PC-9 (cell line): ENCODE measurements around the gene SHKBP1. TPM values are rescaled to one million over a fixed set of nuclear protein-coding genes. Genes with fewer than 3 reads are reported as not detected.

Experiments used
- BruUV-seq: library from RNA; stranded (reverse); fragments of 400-500 nt; replicated peaks from 2 replicates; lab custom pipeline; 2021; lab: Mats Ljungman, UMichigan
- CTCF ChIA-PET: fragments of 300-600 bp; sonication (Branson Sonifier 250); formaldehyde crosslinking; loops from one replicate; lab custom pipeline; 2022; ENCODE audit warnings: antibody characterized with exemption; lab: Charles Lee
- POLR2A ChIA-PET: fragments of 300-600 bp; sonication (Branson Sonifier 250); formaldehyde crosslinking; loops from one replicate; lab custom pipeline; 2022; ENCODE audit warnings: antibody characterized with exemption; ENCODE audit not compliant: unreplicated experiment; lab: Charles Lee
- DNase-seq, 2 experiments: peaks; one replicate each; pipeline versions ENCODE4 v3.0.0 to v3.0.0-alpha.2; 2015 to 2022; ENCODE audit warnings: mixed read lengths in 1 of 2
- H2AFZ ChIP-seq: fragments of 200-600 bp; sonication (generic); 2 replicates; pipeline ENCODE4 v1.8.1; 2017; ENCODE audit warnings: antibody characterized with exemption
- H3F3A ChIP-seq: fragments of 200-600 bp; sonication (generic); 2 replicates; pipeline ENCODE4 v1.8.1; 2017; ENCODE audit warnings: antibody characterized with exemption, mild to moderate bottlenecking, low read depth; ENCODE audit not compliant: insufficient read depth
- H3K27ac ChIP-seq: fragments of 200-600 bp; sonication (generic); 2 replicates; pipeline ENCODE4 v1.6.1; 2016; ENCODE audit warnings: mixed run types
- H3K27me3 ChIP-seq: fragments of 200-600 bp; sonication (generic); 2 replicates; pipeline ENCODE4 v1.6.1; 2016; ENCODE audit warnings: low read depth, mixed run types; ENCODE audit not compliant: insufficient read depth
- H3K36me3 ChIP-seq: fragments of 200-600 bp; sonication (generic); 2 replicates; pipeline ENCODE4 v1.6.1; 2016; ENCODE audit warnings: low read depth, mixed run types
- H3K4me1 ChIP-seq: fragments of 200-600 bp; sonication (generic); replicated peaks from 2 replicates; pipeline ENCODE4 v1.6.1; 2016; ENCODE audit warnings: mixed run types; ENCODE audit not compliant: insufficient read depth
- H3K4me2 ChIP-seq: fragments of 200-600 bp; sonication (generic); 2 replicates; pipeline ENCODE4 v1.6.1; 2017; ENCODE audit warnings: mixed run types
- H3K4me3 ChIP-seq: fragments of 200-600 bp; sonication (generic); 2 replicates; pipeline ENCODE4 v1.6.1; 2016; ENCODE audit warnings: mixed run types
- H3K79me2 ChIP-seq: fragments of 200-600 bp; sonication (generic); 2 replicates; pipeline ENCODE4 v1.6.1; 2017; ENCODE audit warnings: low read depth, mixed run types
- H3K9me2 ChIP-seq: fragments of 200-600 bp; sonication (generic); 2 replicates; pipeline ENCODE4 v1.8.1; 2017; ENCODE audit warnings: mild to moderate bottlenecking; ENCODE audit not compliant: insufficient read depth
- H3K9me3 ChIP-seq: fragments of 200-600 bp; sonication (generic); 2 replicates; pipeline ENCODE4 v1.8.1; 2016; ENCODE audit warnings: low read depth; ENCODE audit not compliant: insufficient read depth
- H4K20me1 ChIP-seq: fragments of 200-600 bp; sonication (generic); 2 replicates; pipeline ENCODE4 v1.8.1; 2017; ENCODE audit not compliant: insufficient read depth
- EZH2 ChIP-seq: fragments of 200-600 bp; sonication (generic); IDR thresholded peaks from 2 replicates; pipeline ENCODE4 v1.8.0; 2017; ENCODE audit warnings: antibody characterized with exemption, low read depth
- intact Hi-C: fragments of 100-400 bp; cut with micrococcal nuclease; formaldehyde crosslinking; loops from one replicate; pipeline ENCODE4 v1.10.0; 2022; ENCODE audit not compliant: unreplicated experiment
- total RNA-seq: library from RNA; stranded (reverse); gene quantifications from 2 replicates; pipeline ENCODE4 v1.2.3, GENCODE V29; 2021
- TF ChIP-seq, protein P1 (sequence below): fragments of 200-600 bp; sonication (generic); conservative IDR thresholded peaks from 2 replicates; pipeline ENCODE4 v1.6.1; 2017; ENCODE audit warnings: mixed run types, antibody characterized with exemption, mild to moderate bottlenecking, moderate library complexity

SHKBP1 gene
- total RNA-seq, 1 experiment from 2014 or later, result 90.1 TPM

DNA sequence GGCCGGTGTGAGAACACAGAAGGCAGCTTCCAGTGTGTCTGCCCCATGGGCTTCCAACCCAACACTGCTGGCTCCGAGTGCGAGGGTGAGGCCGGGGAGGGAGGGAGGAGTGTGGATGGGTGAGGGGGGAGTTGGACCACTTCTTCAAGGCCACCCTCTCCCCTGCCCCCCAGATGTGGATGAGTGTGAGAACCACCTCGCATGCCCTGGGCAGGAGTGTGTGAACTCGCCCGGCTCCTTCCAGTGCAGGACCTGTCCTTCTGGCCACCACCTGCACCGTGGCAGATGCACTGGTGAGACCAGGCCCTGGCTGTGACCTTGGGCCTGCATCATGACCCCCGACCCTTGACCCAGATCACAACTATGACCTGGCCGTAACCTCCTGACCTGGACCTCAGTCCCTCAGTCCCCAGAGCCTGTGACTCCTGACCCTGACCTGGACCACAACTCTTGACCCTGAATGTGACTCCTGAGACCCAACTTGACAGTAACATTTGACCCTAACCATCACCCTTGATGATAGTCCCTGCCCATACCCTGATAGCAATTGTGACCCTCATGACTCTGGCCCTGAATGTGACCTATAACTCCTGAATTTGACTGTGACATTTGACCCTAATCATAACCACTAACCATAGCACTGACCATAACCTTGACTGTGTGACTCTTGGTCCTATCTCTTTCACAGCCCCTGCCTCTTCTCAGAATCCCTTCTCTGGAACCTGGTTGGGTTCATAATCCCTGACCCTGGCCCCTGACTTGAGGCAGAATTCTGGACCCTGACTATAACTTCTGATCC lies 35.4 kb downstream of the SHKBP1 start:
- no peaks in the 10 kb centered on the region for H3K27me3 ChIP-seq
- H3K36me3 ChIP-seq, result peaks cover 4% of the 10 kb centered on the region; the same call in 1 of the 2 replicates
- H3K9me2 ChIP-seq, result no peaks in the 10 kb centered on the region
- TF ChIP-seq, protein P1, sequence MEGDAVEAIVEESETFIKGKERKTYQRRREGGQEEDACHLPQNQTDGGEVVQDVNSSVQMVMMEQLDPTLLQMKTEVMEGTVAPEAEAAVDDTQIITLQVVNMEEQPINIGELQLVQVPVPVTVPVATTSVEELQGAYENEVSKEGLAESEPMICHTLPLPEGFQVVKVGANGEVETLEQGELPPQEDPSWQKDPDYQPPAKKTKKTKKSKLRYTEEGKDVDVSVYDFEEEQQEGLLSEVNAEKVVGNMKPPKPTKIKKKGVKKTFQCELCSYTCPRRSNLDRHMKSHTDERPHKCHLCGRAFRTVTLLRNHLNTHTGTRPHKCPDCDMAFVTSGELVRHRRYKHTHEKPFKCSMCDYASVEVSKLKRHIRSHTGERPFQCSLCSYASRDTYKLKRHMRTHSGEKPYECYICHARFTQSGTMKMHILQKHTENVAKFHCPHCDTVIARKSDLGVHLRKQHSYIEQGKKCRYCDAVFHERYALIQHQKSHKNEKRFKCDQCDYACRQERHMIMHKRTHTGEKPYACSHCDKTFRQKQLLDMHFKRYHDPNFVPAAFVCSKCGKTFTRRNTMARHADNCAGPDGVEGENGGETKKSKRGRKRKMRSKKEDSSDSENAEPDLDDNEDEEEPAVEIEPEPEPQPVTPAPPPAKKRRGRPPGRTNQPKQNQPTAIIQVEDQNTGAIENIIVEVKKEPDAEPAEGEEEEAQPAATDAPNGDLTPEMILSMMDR, result no peak
- ChIA-PET CTCF (interaction anchor here (0.6 kb wide), 1 partner anchor 135 kb away, joined by 4 read pairs; no protein-coding TSS in a partner anchor), POLR2A (no interaction called here)
- no peak overlapping the region for H3K4me3 ChIP-seq
- BruUV-seq, result no TSS peak
- H3K4me2 ChIP-seq, result no peak overlapping the region
- H3K79me2 ChIP-seq, result no peaks in the 10 kb centered on the region
- H4K20me1 ChIP-seq, result no peaks in the 10 kb centered on the region
- peaks cover 21% of the 10 kb centered on the region; the same call in 1 of the 2 replicates for H3F3A ChIP-seq
- H3K4me1 ChIP-seq, result peaks cover 31% of the 10 kb centered on the region
- intact Hi-C loops, result loop anchor here (5.0 kb wide), 1 partner anchor 105 kb away; the partner anchor contains the start of genes COQ8B and ITPKC
- H2AFZ ChIP-seq, result no peak overlapping the region
- H3K9me3 ChIP-seq, result no peaks in the 10 kb centered on the region
- no peak for DNase-seq
- no peak overlapping the region for H3K27ac ChIP-seq

DNA sequence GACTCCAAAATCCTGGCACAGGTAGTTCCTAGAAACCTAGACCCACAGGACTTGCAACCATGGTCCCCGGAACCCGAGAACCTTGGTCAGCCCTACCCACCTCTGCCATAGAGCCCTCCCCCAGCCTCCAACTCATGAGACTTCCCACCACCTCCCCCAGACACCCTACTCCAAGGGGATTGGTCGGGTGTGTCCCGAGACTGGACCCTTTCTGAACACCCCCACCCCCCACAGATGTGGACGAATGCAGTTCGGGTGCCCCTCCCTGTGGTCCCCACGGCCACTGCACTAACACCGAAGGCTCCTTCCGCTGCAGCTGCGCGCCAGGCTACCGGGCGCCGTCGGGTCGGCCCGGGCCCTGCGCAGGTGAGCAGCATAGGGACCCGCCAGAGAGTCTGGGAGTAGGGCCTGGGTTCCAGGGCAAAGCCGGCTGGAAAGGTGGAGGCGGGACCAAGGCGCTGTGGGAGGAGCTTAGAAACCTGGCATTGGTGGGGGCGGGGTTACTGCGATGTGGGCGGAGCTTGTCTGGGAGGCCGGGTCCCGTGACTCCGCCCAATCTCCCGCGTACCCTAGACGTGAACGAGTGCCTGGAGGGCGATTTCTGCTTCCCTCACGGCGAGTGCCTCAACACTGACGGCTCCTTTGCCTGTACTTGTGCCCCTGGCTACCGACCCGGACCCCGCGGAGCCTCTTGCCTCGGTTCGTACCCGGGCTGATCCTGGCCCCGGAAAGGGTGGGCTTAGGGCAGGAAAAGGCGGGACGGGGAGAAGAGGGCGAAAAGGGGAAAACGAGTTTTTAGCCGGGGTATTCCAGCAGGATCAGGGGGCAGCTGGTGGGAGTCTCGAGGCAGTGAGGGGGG lies 36.4 kb downstream of the SHKBP1 start:
- Histone ChIP-seq H3F3A (peaks cover 26% of the 10 kb centered on the region; the same call in 1 of the 2 replicates), H3K27ac (peak overlapping the region; percentile 70), H3K4me1 (peaks cover 21% of the 10 kb centered on the region), H2AFZ (peak overlapping the region; percentile 95), H3K4me3 (peak overlapping the region; percentile 86), H3K9me3 (no peaks in the 10 kb centered on the region), H4K20me1 (no peaks in the 10 kb centered on the region), H3K36me3 (peaks cover 4% of the 10 kb centered on the region; the same call in 1 of the 2 replicates), H3K4me2 (peak overlapping the region; percentile 89), H3K9me2 (no peaks in the 10 kb centered on the region), H3K79me2 (no peaks in the 10 kb centered on the region), H3K27me3 (no peaks in the 10 kb centered on the region)
- DNase-seq, result peak; percentile 56 to 79
- no peak for TF ChIP-seq EZH2
- TF ChIP-seq, protein P1, result no peak
- BruUV-seq, result TSS peak; percentile 45
- POLR2A ChIA-PET, result interaction anchor here (0.6 to 1.1 kb wide), 8 partner anchors 9 to 171 kb away, joined by 4 to 28 read pairs (median 6); partner anchors contain the start of genes ACTMAP, BLVRB and SNRPA
- intact Hi-C loops, result loop anchor here (5.0 kb wide), 1 partner anchor 104 kb away; the partner anchor contains the start of genes COQ8B and ITPKC
- CTCF ChIA-PET, result no interaction called here
